ENCODE results near the gene ABHD17A.

DNA sequence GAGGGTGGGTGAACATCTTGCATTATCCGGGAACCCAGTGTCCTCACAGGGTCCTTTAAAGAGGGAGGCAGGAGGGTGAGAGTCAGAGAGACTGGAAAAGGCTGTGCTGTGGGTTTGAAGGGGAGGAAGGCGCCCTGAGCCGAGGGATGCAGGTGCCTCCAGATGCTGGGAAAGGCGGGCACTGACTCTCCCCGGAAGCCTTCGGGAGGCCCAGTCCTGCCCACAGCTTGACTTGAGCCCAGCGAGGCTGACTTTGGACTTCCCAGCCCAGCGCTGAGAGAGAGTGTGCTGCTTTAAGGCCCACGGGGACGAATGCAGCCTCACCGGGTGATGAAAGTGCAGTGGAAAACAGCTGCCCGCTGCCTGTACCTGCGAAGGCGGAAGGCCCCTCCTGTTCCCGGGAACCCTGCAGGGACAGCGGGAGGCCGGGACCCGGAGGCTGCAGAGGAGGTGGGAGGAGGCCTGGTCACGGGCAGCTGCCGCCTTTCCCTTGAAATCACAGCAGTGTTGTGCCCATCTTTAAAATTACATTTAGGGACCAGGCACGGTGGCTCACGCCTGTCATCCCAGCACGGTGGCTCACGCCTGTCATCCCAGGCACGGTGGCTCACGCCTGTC lies 53.1 kb downstream of the ABHD17A start:
- TF ChIP-seq YY1 (IDR thresholded peaks at IDR 0.05; ENCODE audit: low read depth) (no peak), CEBPB (IDR thresholded peaks at IDR 0.05) (no peak), RAD21 (IDR thresholded peaks at IDR 0.05; ENCODE audit: low read depth) (no peak), EGR1 (IDR thresholded peaks at IDR 0.05) (no peak)

Measured in Ishikawa (cell line).